ENCODE results near the gene DENND6B.
"Not testable (repeated sequence)": the region's sequence is repeated elsewhere in the genome, so short reads cannot be mapped to it uniquely, and the experiment has no call there.

Gene DENND6B

DNA sequence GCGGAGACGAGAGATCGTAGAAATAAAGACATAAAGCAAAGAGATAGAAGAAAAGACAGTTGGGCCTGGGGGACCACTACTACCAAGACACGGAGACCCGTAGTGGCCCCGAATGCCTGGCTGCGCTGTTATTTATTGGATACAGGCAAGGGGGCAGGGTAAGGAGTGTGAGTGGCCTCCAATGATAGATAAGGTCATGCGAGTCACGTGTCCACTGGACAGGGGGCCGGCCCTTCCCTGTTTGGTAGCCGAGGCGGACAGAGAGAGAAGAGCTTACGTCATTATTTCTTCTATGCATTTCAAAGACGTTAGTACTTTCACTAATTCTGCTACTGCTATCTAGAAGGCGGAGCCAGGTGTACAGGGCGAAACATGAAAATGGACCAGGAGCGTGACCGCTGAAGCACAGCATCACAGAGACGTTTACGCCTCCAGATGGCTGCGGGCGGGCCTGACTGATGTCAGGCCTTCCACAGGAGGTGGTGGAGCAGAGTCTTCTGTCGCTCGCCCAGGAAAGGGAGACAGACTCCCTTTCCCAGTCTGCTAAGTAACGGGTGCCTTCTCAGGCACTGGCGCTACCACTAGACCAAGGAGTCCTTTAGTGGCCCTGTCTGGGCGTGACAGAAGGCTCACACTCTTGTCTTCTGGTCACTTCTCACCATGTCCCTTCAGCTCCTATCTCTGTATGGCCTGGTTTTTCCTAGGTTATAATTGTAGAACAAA, 41.1 kb upstream of the DENND6B start:
- Histone ChIP-seq H4K8ac (ENCODE audit: low read length) (no peak overlapping the region), H3K14ac (ENCODE audit: low read length in 2 of 2) (no peak overlapping the region), H3K4ac (ENCODE audit: low read depth in 1 of 2, low read length in 2 of 2) (no peak overlapping the region), H4K91ac (ENCODE audit: low read length) (no peak overlapping the region), H3K23ac (ENCODE audit: low read length in 2 of 2) (no peak overlapping the region), H2AK5ac (ENCODE audit: low read length, severe bottlenecking) (no peak overlapping the region), H2BK120ac (ENCODE audit: low read depth, low read length) (no peak overlapping the region), H3K79me1 (replicated peaks; ENCODE audit: low read length, poor library complexity, severe bottlenecking) (peaks cover 22% of the 10 kb centered on the region), H3K4me1 (ENCODE audit: control insufficient read depth, insufficient read depth, low read depth, low read length) (peaks cover 2% of the 10 kb centered on the region), H2BK15ac (ENCODE audit: low read depth, poor library complexity, severe bottlenecking) (no peak overlapping the region), H3K9ac (ENCODE audit: low read length) (no peak overlapping the region), H2BK5ac (ENCODE audit: low read depth, low read length, poor library complexity, severe bottlenecking) (no peak overlapping the region), H3K36me3 (ENCODE audit: control insufficient read depth in 1 of 2, insufficient read depth in 2 of 2, low read depth in 1 of 2, low read length in 2 of 2) (peaks cover 16 to 19% of the 10 kb centered on the region in 2 experiments), H3K9me3 (ENCODE audit: control insufficient read depth, low read length) (no peaks in the 10 kb centered on the region), H3K4me3 (ENCODE audit: insufficient read depth in 1 of 2, low read depth in 1 of 2, low read length in 2 of 2) (no peak overlapping the region), H2BK12ac (ENCODE audit: low read length in 2 of 2) (no peak overlapping the region), H3K4me2 (ENCODE audit: low read length, poor library complexity, severe bottlenecking) (no peak overlapping the region), H3K18ac (ENCODE audit: low read depth in 1 of 2, low read length in 2 of 2) (no peak overlapping the region), H2AFZ (ENCODE audit: low read depth, low read length) (no peak overlapping the region), H3K27me3 (ENCODE audit: control insufficient read depth in 1 of 2, insufficient read depth in 1 of 2, low read length in 2 of 2) (no peaks in the 10 kb centered on the region), H3K27ac (ENCODE audit: low read length, poor library complexity, severe bottlenecking) (no peak overlapping the region)
- DNase-seq: no peak
- WGBS: 95% methylated on average over 27 of the region's 27 CpGs

GRCh38 chr22:50363803-50364194, 37.0 kb upstream of the DENND6B start:
- H3K18ac ChIP-seq (ENCODE audit: low read depth in 1 of 2, low read length in 2 of 2): not testable (repeated sequence)

DNA sequence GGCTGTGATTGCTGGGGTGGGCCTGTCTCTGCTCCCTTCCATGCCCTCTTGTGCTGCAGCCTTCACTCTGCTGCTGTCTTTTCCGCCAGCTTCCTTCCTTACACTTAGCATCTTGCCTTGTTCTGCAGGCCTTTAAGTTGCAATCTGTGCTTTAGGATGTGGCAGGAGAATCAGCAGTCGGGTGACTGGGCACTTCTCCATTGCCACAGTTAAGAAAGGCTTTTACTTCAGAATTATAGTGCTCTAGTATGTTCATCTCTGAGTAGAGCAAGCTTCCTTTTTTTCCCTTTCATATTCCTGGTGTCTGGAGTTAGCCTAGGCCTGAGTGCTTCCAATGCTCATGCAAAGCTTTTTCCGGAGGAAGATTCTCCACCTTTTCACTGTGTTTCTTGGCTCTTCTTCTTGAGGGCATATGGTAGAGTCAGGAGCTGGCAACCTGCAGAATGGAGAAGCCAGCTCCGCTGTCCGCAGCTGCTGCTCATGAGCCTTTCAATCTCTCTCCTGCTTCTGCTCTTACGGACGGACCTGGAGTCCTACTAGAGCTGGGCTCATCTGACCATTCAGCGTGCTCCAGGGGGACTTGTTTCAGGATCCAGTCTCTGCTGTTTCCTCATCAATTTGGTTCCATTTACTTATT, 36.5 kb upstream of the DENND6B start:
- H3K27me3 ChIP-seq (ENCODE audit: control insufficient read depth in 1 of 2, insufficient read depth in 1 of 2, low read length in 2 of 2): no peaks in the 10 kb centered on the region
- H3K9me3 ChIP-seq (ENCODE audit: control insufficient read depth, low read length): no peaks in the 10 kb centered on the region
- WGBS: 95% methylated on average over 5 of the region's 8 CpGs
- H2BK12ac ChIP-seq (ENCODE audit: low read length in 2 of 2): no peak overlapping the region
- H2BK5ac ChIP-seq (ENCODE audit: low read depth, low read length, poor library complexity, severe bottlenecking): no peak overlapping the region
- no peak for DNase-seq
- H3K27ac ChIP-seq (ENCODE audit: low read length, poor library complexity, severe bottlenecking): no peak overlapping the region
- H2BK15ac ChIP-seq (ENCODE audit: low read depth, poor library complexity, severe bottlenecking): no peak overlapping the region
- no peak overlapping the region for H3K4me2 ChIP-seq (ENCODE audit: low read length, poor library complexity, severe bottlenecking)
- H3K9ac ChIP-seq (ENCODE audit: low read length): no peak overlapping the region
- no peak overlapping the region for H3K23ac ChIP-seq (ENCODE audit: low read length in 2 of 2)
- H4K91ac ChIP-seq (ENCODE audit: low read length): no peak overlapping the region
- no peak overlapping the region for H3K4me3 ChIP-seq (ENCODE audit: insufficient read depth in 1 of 2, low read depth in 1 of 2, low read length in 2 of 2)
- peaks cover 26% of the 10 kb centered on the region for H3K79me1 ChIP-seq (replicated peaks; ENCODE audit: low read length, poor library complexity, severe bottlenecking)
- peaks cover 24 to 29% of the 10 kb centered on the region in 2 experiments for H3K36me3 ChIP-seq (ENCODE audit: control insufficient read depth in 1 of 2, insufficient read depth in 2 of 2, low read depth in 1 of 2, low read length in 2 of 2)
- no peak overlapping the region for H3K18ac ChIP-seq (ENCODE audit: low read depth in 1 of 2, low read length in 2 of 2)
- H2AK5ac ChIP-seq (ENCODE audit: low read length, severe bottlenecking): no peak overlapping the region
- no peak overlapping the region for H2AFZ ChIP-seq (ENCODE audit: low read depth, low read length)
- peaks cover 10% of the 10 kb centered on the region for H3K4me1 ChIP-seq (ENCODE audit: control insufficient read depth, insufficient read depth, low read depth, low read length)
- H3K14ac ChIP-seq (ENCODE audit: low read length in 2 of 2): no peak overlapping the region
- no peak overlapping the region for H2BK120ac ChIP-seq (ENCODE audit: low read depth, low read length)
- H4K8ac ChIP-seq (ENCODE audit: low read length): no peak overlapping the region
- H3K4ac ChIP-seq (ENCODE audit: low read depth in 1 of 2, low read length in 2 of 2): no peak overlapping the region

More at GRCh38 chr22:50363803-50364194, 37.0 kb upstream of the DENND6B start:
- not testable (repeated sequence) for H2BK120ac ChIP-seq (ENCODE audit: low read depth, low read length); H4K8ac ChIP-seq (ENCODE audit: low read length); H3K14ac ChIP-seq (ENCODE audit: low read length in 2 of 2); DNase-seq; H3K4me1 ChIP-seq (ENCODE audit: control insufficient read depth, insufficient read depth, low read depth, low read length); H3K4ac ChIP-seq (ENCODE audit: low read depth in 1 of 2, low read length in 2 of 2); H2AK5ac ChIP-seq (ENCODE audit: low read length, severe bottlenecking); H2BK15ac ChIP-seq (ENCODE audit: low read depth, poor library complexity, severe bottlenecking); H3K23ac ChIP-seq (ENCODE audit: low read length in 2 of 2); H3K9me3 ChIP-seq (ENCODE audit: control insufficient read depth, low read length); H2AFZ ChIP-seq (ENCODE audit: low read depth, low read length); H4K91ac ChIP-seq (ENCODE audit: low read length); H3K27ac ChIP-seq (ENCODE audit: low read length, poor library complexity, severe bottlenecking); H3K4me3 ChIP-seq (ENCODE audit: insufficient read depth in 1 of 2, low read depth in 1 of 2, low read length in 2 of 2); H3K9ac ChIP-seq (ENCODE audit: low read length); H3K4me2 ChIP-seq (ENCODE audit: low read length, poor library complexity, severe bottlenecking); H3K27me3 ChIP-seq (ENCODE audit: control insufficient read depth in 1 of 2, insufficient read depth in 1 of 2, low read length in 2 of 2); H2BK5ac ChIP-seq (ENCODE audit: low read depth, low read length, poor library complexity, severe bottlenecking); H2BK12ac ChIP-seq (ENCODE audit: low read length in 2 of 2)
- H3K79me1 ChIP-seq (replicated peaks; ENCODE audit: low read length, poor library complexity, severe bottlenecking): peaks cover 30% of the 10 kb centered on the region
- WGBS: 98% methylated on average over 11 of the region's 11 CpGs
- H3K36me3 ChIP-seq (ENCODE audit: control insufficient read depth in 1 of 2, insufficient read depth in 2 of 2, low read depth in 1 of 2, low read length in 2 of 2): peaks cover 24 to 33% of the 10 kb centered on the region in 2 experiments

GRCh38 chr22:50361688-50362087, 34.9 kb upstream of the DENND6B start:
- no peak overlapping the region for H3K23ac ChIP-seq (ENCODE audit: low read length in 2 of 2)
- peaks cover 19% of the 10 kb centered on the region for H3K79me1 ChIP-seq (replicated peaks; ENCODE audit: low read length, poor library complexity, severe bottlenecking)
- no peak for DNase-seq
- H2BK120ac ChIP-seq (ENCODE audit: low read depth, low read length): no peak overlapping the region
- H2BK5ac ChIP-seq (ENCODE audit: low read depth, low read length, poor library complexity, severe bottlenecking): no peak overlapping the region
- no peak overlapping the region for H3K4me2 ChIP-seq (ENCODE audit: low read length, poor library complexity, severe bottlenecking)
- H3K4me1 ChIP-seq (ENCODE audit: control insufficient read depth, insufficient read depth, low read depth, low read length): peaks cover 10% of the 10 kb centered on the region
- H3K18ac ChIP-seq (ENCODE audit: low read depth in 1 of 2, low read length in 2 of 2): no peak overlapping the region
- no peak overlapping the region for H3K27ac ChIP-seq (ENCODE audit: low read length, poor library complexity, severe bottlenecking)
- no peak overlapping the region for H4K8ac ChIP-seq (ENCODE audit: low read length)
- no peaks in the 10 kb centered on the region for H3K27me3 ChIP-seq (ENCODE audit: control insufficient read depth in 1 of 2, insufficient read depth in 1 of 2, low read length in 2 of 2)
- no peak overlapping the region for H2BK12ac ChIP-seq (ENCODE audit: low read length in 2 of 2)
- no peak overlapping the region for H3K4me3 ChIP-seq (ENCODE audit: insufficient read depth in 1 of 2, low read depth in 1 of 2, low read length in 2 of 2)
- no peak overlapping the region for H2BK15ac ChIP-seq (ENCODE audit: low read depth, poor library complexity, severe bottlenecking)
- no peak overlapping the region for H2AK5ac ChIP-seq (ENCODE audit: low read length, severe bottlenecking)
- no peak overlapping the region for H3K4ac ChIP-seq (ENCODE audit: low read depth in 1 of 2, low read length in 2 of 2)
- no peaks in the 10 kb centered on the region for H3K9me3 ChIP-seq (ENCODE audit: control insufficient read depth, low read length)
- no peak overlapping the region for H3K14ac ChIP-seq (ENCODE audit: low read length in 2 of 2)
- over 99% methylated on average over 5 of the region's 5 CpGs for WGBS
- H4K91ac ChIP-seq (ENCODE audit: low read length): no peak overlapping the region
- H2AFZ ChIP-seq (ENCODE audit: low read depth, low read length): no peak overlapping the region
- H3K36me3 ChIP-seq (ENCODE audit: control insufficient read depth in 1 of 2, insufficient read depth in 2 of 2, low read depth in 1 of 2, low read length in 2 of 2): peaks cover 23 to 24% of the 10 kb centered on the region in 2 experiments
- no peak overlapping the region for H3K9ac ChIP-seq (ENCODE audit: low read length)
